IMR-90 (cell line): Measurements from ENCODE around the gene PTRHD1. TPM values are rescaled to one million over a fixed set of nuclear protein-coding genes. Genes with fewer than 3 reads are reported as not detected.

Experiments used
- ATAC-seq: fragments of 200-7000 bp; cut with Tn5 transposase; 2 replicates; pipeline ENCODE4 v1.9.1; 2020; ENCODE audit warnings: low read depth, mild to moderate bottlenecking, moderate library complexity
- BruUV-seq: library from RNA; stranded (reverse); fragments of 400-500 nt; replicated peaks from 2 replicates; lab custom pipeline; 2021; lab: Mats Ljungman, UMichigan
- CTCF ChIA-PET: fragments of 300-600 bp; formaldehyde crosslinking; extraction: SDS; loops from one replicate; lab custom pipeline; 2021; ENCODE audit warnings: antibody characterized with exemption; lab: Yijun Ruan, JAX
- POLR2A ChIA-PET: fragments of 300-600 bp; sonication (Branson Sonifier 250); formaldehyde crosslinking; loops from one replicate; lab custom pipeline; 2022; ENCODE audit warnings: antibody characterized with exemption; ENCODE audit not compliant: unreplicated experiment; lab: Charles Lee
- DNase-seq: peaks from one replicate; pipeline ENCODE4 v3.0.0; 2013
- H2AFZ ChIP-seq: replicated peaks from 2 replicates; pipeline ENCODE3; 2013; ENCODE audit warnings: low read length, mild to moderate bottlenecking; ENCODE audit not compliant: poor library complexity
- H2AK5ac ChIP-seq: 2 replicates; pipeline ENCODE4 v1.6.1; 2013; ENCODE audit warnings: low read depth, low read length, inconsistent platforms
- H2AK9ac ChIP-seq: replicated peaks from 2 replicates; pipeline ENCODE3; 2013; ENCODE audit warnings: mild to moderate bottlenecking, low read depth, low read length, moderate library complexity; ENCODE audit not compliant: poor library complexity
- H2BK120ac ChIP-seq: 2 replicates; pipeline ENCODE4 v1.6.1; 2013; ENCODE audit warnings: low read depth, low read length, inconsistent platforms
- H2BK15ac ChIP-seq: 3 replicates; pipeline ENCODE4 v1.6.1; 2013; ENCODE audit warnings: low read depth, low read length, inconsistent platforms
- H2BK20ac ChIP-seq: 2 replicates; pipeline ENCODE4 v1.6.1; 2013; ENCODE audit warnings: low read depth, mild to moderate bottlenecking, inconsistent platforms, low read length, moderate library complexity
- H2BK5ac ChIP-seq: 2 replicates; pipeline ENCODE4 v1.6.1; 2013; ENCODE audit warnings: mild to moderate bottlenecking, low read depth, low read length, inconsistent platforms; ENCODE audit not compliant: poor library complexity, severe bottlenecking
- H3K14ac ChIP-seq: replicated peaks from 2 replicates; pipeline ENCODE4 v1.6.1; 2013; ENCODE audit warnings: low read depth, low read length, inconsistent platforms
- H3K18ac ChIP-seq: 2 replicates; pipeline ENCODE4 v1.6.1; 2013; ENCODE audit warnings: low read depth, low read length, control low read depth
- H3K23ac ChIP-seq: 2 replicates; pipeline ENCODE4 v1.6.1; 2013; ENCODE audit warnings: low read depth, low read length, inconsistent platforms
- H3K27ac ChIP-seq: 2 replicates; pipeline ENCODE4 v1.5.1; 2013; ENCODE audit warnings: mild to moderate bottlenecking, control low read depth, low read length; ENCODE audit not compliant: insufficient read depth
- H3K27me3 ChIP-seq: 2 replicates; pipeline ENCODE4 v1.6.1; 2013; ENCODE audit warnings: low read length; ENCODE audit not compliant: control insufficient read depth, insufficient read depth
- H3K36me3 ChIP-seq: 2 replicates; pipeline ENCODE4 v1.6.1; 2013; ENCODE audit warnings: low read length, mixed read lengths; ENCODE audit not compliant: control insufficient read depth, insufficient read depth
- H3K4ac ChIP-seq: 2 replicates; pipeline ENCODE4 v1.6.1; 2013; ENCODE audit warnings: low read depth, low read length, inconsistent platforms
- H3K4me1 ChIP-seq: 2 replicates; pipeline ENCODE4 v1.6.1; 2013; ENCODE audit warnings: low read length, mixed read lengths; ENCODE audit not compliant: control insufficient read depth, insufficient read depth
- H3K4me2 ChIP-seq: 2 replicates; pipeline ENCODE4 v1.6.1; 2013; ENCODE audit warnings: low read depth, mild to moderate bottlenecking, control low read depth, low read length, moderate library complexity
- H3K4me3 ChIP-seq: 2 replicates; pipeline ENCODE4 v1.5.1; 2013; ENCODE audit warnings: low read depth, mild to moderate bottlenecking, control low read depth, low read length, moderate library complexity; ENCODE audit not compliant: insufficient read depth
- H3K56ac ChIP-seq: 2 replicates; pipeline ENCODE4 v1.6.1; 2013; ENCODE audit warnings: low read length, inconsistent platforms; ENCODE audit not compliant: insufficient read depth; ENCODE audit errors: extremely low read depth
- H3K79me1 ChIP-seq, 2 experiments: 2 replicates each; pipeline ENCODE4 v1.6.1; 2013; ENCODE audit warnings: low read length in 2 of 2, inconsistent platforms in 1 of 2, low read depth in 1 of 2
- H3K9ac ChIP-seq: 2 replicates; pipeline ENCODE4 v1.6.1; 2013; ENCODE audit warnings: low read depth, low read length, control low read depth
- H3K9me1 ChIP-seq: 2 replicates; pipeline ENCODE4 v1.6.1; 2013; ENCODE audit warnings: low read length, inconsistent platforms; ENCODE audit not compliant: insufficient read depth
- H3K9me3 ChIP-seq: 2 replicates; pipeline ENCODE4 v1.6.1; 2013; ENCODE audit warnings: low read length; ENCODE audit not compliant: control insufficient read depth, insufficient read depth
- H4K20me1 ChIP-seq: 2 replicates; pipeline ENCODE4 v1.6.1; 2013; ENCODE audit warnings: low read length, inconsistent platforms; ENCODE audit not compliant: insufficient read depth
- H4K5ac ChIP-seq: 2 replicates; pipeline ENCODE4 v1.6.1; 2013; ENCODE audit warnings: mild to moderate bottlenecking, low read depth, low read length, control low read depth
- H4K8ac ChIP-seq, 2 experiments: 2 replicates each; pipeline ENCODE4 v1.6.1; 2013; ENCODE audit warnings: low read depth in 2 of 2, low read length in 2 of 2, control low read depth in 1 of 2, inconsistent platforms in 1 of 2
- H4K91ac ChIP-seq: 2 replicates; pipeline ENCODE4 v1.6.1; 2013; ENCODE audit warnings: low read depth, low read length, inconsistent platforms; ENCODE audit not compliant: insufficient read depth
- BHLHE40 ChIP-seq: fragments of 150-350 bp; IDR thresholded peaks from 2 replicates; pipeline ENCODE4 v1.6.1; 2016; ENCODE audit warnings: mild to moderate bottlenecking, low read depth, low read length
- CEBPB ChIP-seq: IDR thresholded peaks from 2 replicates; pipeline ENCODE4 v1.6.1; 2012; ENCODE audit warnings: low read depth, low read length, improper control_type of control experiment
- CHD1 ChIP-seq: IDR thresholded peaks from 2 replicates; pipeline ENCODE4 v1.6.1; 2012; ENCODE audit warnings: low read depth, low read length, improper control_type of control experiment
- FOS ChIP-seq: fragments of 150-350 bp; IDR thresholded peaks from 2 replicates; pipeline ENCODE4 v1.6.1; 2016; ENCODE audit warnings: low read depth, low read length
- MAFK ChIP-seq: IDR thresholded peaks from 2 replicates; pipeline ENCODE4 v1.6.1; 2012; ENCODE audit warnings: low read depth, low read length, improper control_type of control experiment
- MAZ ChIP-seq: IDR thresholded peaks from 2 replicates; pipeline ENCODE4 v1.6.1; 2012; ENCODE audit warnings: low read depth, mild to moderate bottlenecking, low read length, improper control_type of control experiment, moderate library complexity, borderline replicate concordance
- MXI1 ChIP-seq: IDR thresholded peaks from 2 replicates; pipeline ENCODE4 v1.6.1; 2012; ENCODE audit warnings: low read depth, mild to moderate bottlenecking, low read length, moderate library complexity, borderline replicate concordance
- NFE2L2 ChIP-seq: fragments of 150-350 bp; IDR thresholded peaks from 2 replicates; pipeline ENCODE4 v1.6.1; 2016; ENCODE audit warnings: low read depth, mild to moderate bottlenecking, low read length
- POLR2A ChIP-seq: IDR thresholded peaks from 2 replicates; pipeline ENCODE4 v1.6.1; 2012; ENCODE audit warnings: mild to moderate bottlenecking, low read depth, low read length
- RAD21 ChIP-seq: IDR thresholded peaks from 2 replicates; pipeline ENCODE4 v1.6.1; 2012; ENCODE audit warnings: low read length, improper control_type of control experiment
- RCOR1 ChIP-seq: IDR thresholded peaks from 2 replicates; pipeline ENCODE4 v1.6.1; 2012; ENCODE audit warnings: mild to moderate bottlenecking, low read length, improper control_type of control experiment; ENCODE audit not compliant: insufficient replicate concordance
- RFX5 ChIP-seq: IDR thresholded peaks from 2 replicates; pipeline ENCODE4 v1.8.0; 2012; ENCODE audit warnings: low read depth, mild to moderate bottlenecking, low read length, moderate library complexity
- SMC3 ChIP-seq: fragments of 150-350 bp; IDR thresholded peaks from 2 replicates; pipeline ENCODE4 v1.6.1; 2016; ENCODE audit warnings: low read depth, mild to moderate bottlenecking, antibody characterized with exemption, low read length, moderate library complexity
- WGBS, 2 experiments: methylation state at CpG; one replicate each; pipeline versions ENCODE4 v1.1.5 to v1.1.7; 2013; ENCODE audit warnings: missing lambda C conversion rate in 2 of 2; ENCODE audit not compliant: insufficient read length in 1 of 2; ENCODE audit errors: extremely low coverage in 2 of 2; 5-methylcytosine and 5-hydroxymethylcytosine counted together
- dilution Hi-C: fragments of 300-500 bp; cut with HindIII; formaldehyde crosslinking; loops from one replicate; pipeline ENCODE4 v1.14.3; 2018; ENCODE audit warnings: low sequenced_read_pairs; ENCODE audit not compliant: unreplicated experiment
- in situ Hi-C: fragments of 300-500 bp; cut with MboI; formaldehyde crosslinking; loops from 3 replicates; pipeline ENCODE4 v1.14.3; 2019; ENCODE audit warnings: low sequenced_read_pairs, inconsistent platforms, mixed read lengths
- intact Hi-C: fragments of 100-400 bp; cut with micrococcal nuclease; formaldehyde crosslinking; loops from 2 replicates; pipeline ENCODE4 v1.10.0; 2022
- polyA plus RNA-seq, 3 experiments: library from polyadenylated mRNA; depleted of rRNA; stranded (reverse); fragments of >200 nt; gene quantifications; 2 replicates each; pipeline ENCODE4 v1.2.3, GENCODE V29; 2012; ENCODE audit warnings: low replicate concordance in 1 of 3
- total RNA-seq: library from RNA; depleted of rRNA; stranded (reverse); fragments of >200 nt; gene quantifications from 2 replicates; pipeline ENCODE4 v1.2.3, GENCODE V29; 2012
- TF ChIP-seq, protein P1 (sequence below): conservative IDR thresholded peaks from 2 replicates; pipeline ENCODE4 v1.5.1; 2012; ENCODE audit warnings: mild to moderate bottlenecking, low read depth, low read length, improper control_type of control experiment
- TF ChIP-seq, protein P2 (sequence below): fragments of 150-350 bp; IDR thresholded peaks from 2 replicates; pipeline ENCODE4 v1.6.1; 2017; ENCODE audit warnings: mild to moderate bottlenecking, antibody characterized with exemption, low read length, low read depth
- TF ChIP-seq, protein P3 (sequence below): fragments of 150-350 bp; IDR thresholded peaks from 2 replicates; pipeline ENCODE4 v1.6.1; 2016; ENCODE audit warnings: low read depth, mild to moderate bottlenecking, low read length, moderate library complexity, borderline replicate concordance

The PTRHD1 gene
- total and polyA plus RNA-seq, 2 of the 4 experiments (the other 2 are of a cell fraction): 11.7 to 30.9 TPM

DNA sequence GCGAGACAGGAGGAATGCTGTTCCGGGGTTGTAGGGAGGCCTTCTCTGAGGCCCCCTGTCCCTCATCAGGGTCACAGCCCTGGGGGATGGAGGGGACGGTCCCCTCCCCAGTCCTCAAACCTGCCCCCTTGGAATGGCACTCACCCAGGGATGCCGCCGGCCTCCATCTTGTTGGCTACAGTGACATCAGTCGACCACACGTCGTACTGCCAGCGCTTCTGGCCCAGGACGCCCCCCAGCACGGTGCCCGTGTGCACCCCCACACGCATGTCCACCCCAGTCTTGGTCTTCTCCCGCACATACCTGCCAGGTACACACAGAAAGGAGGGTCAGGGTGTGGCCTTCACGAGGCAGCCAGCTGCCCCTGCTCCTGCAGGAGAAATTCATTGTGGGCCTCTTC is 46.5 kb upstream of the PTRHD1 start:
- no peak overlapping the region for H3K4me3 ChIP-seq
- no peaks in the 10 kb centered on the region for H4K20me1 ChIP-seq
- H3K27me3 ChIP-seq: no peaks in the 10 kb centered on the region
- H3K18ac ChIP-seq: no peak overlapping the region
- H4K91ac ChIP-seq: no peak overlapping the region
- H3K79me1 ChIP-seq: no peaks in the 10 kb centered on the region
- no peak overlapping the region for H2BK120ac ChIP-seq
- no peak overlapping the region for H2BK20ac ChIP-seq
- DNase-seq (no peak), ATAC-seq (no peak)
- in situ Hi-C loops: loop anchor here (10.0 kb wide), 1 partner anchor 295 kb away; no protein-coding TSS in a partner anchor
- peaks cover 44% of the 10 kb centered on the region for H3K36me3 ChIP-seq
- no peak overlapping the region for H4K5ac ChIP-seq
- no peak overlapping the region for H3K27ac ChIP-seq
- POLR2A ChIA-PET: no interaction called here
- no peaks in the 10 kb centered on the region for H3K9me3 ChIP-seq
- no peak overlapping the region for H2AK9ac ChIP-seq
- intact Hi-C loops: loop anchor here (10.0 kb wide), 2 partner anchors 285 to 355 kb away; no protein-coding TSS in a partner anchor
- H3K23ac ChIP-seq: no peak overlapping the region
- no peak overlapping the region for H3K4me2 ChIP-seq
- 94% methylated on average over 7 of the region's 15 CpGs; no CpG with 5 or more reads in 1 of the 2 experiments for WGBS, 2 experiments
- H3K4me1 ChIP-seq: no peaks in the 10 kb centered on the region
- H3K9ac ChIP-seq: no peak overlapping the region
- H2AK5ac ChIP-seq: no peak overlapping the region
- BruUV-seq: no TSS peak
- no peak overlapping the region for H3K14ac ChIP-seq
- no peak overlapping the region for H3K56ac ChIP-seq
- no peak overlapping the region for H4K8ac ChIP-seq
- no peak for TF ChIP-seq MAZ
- no peak for TF ChIP-seq SMC3
- TF ChIP-seq CEBPB: no peak
- TF ChIP-seq, protein P1, sequence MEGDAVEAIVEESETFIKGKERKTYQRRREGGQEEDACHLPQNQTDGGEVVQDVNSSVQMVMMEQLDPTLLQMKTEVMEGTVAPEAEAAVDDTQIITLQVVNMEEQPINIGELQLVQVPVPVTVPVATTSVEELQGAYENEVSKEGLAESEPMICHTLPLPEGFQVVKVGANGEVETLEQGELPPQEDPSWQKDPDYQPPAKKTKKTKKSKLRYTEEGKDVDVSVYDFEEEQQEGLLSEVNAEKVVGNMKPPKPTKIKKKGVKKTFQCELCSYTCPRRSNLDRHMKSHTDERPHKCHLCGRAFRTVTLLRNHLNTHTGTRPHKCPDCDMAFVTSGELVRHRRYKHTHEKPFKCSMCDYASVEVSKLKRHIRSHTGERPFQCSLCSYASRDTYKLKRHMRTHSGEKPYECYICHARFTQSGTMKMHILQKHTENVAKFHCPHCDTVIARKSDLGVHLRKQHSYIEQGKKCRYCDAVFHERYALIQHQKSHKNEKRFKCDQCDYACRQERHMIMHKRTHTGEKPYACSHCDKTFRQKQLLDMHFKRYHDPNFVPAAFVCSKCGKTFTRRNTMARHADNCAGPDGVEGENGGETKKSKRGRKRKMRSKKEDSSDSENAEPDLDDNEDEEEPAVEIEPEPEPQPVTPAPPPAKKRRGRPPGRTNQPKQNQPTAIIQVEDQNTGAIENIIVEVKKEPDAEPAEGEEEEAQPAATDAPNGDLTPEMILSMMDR: no peak
- no peak for TF ChIP-seq RAD21
- no peak for TF ChIP-seq MAFK
- no peak for TF ChIP-seq POLR2A
- TF ChIP-seq, protein P2, sequence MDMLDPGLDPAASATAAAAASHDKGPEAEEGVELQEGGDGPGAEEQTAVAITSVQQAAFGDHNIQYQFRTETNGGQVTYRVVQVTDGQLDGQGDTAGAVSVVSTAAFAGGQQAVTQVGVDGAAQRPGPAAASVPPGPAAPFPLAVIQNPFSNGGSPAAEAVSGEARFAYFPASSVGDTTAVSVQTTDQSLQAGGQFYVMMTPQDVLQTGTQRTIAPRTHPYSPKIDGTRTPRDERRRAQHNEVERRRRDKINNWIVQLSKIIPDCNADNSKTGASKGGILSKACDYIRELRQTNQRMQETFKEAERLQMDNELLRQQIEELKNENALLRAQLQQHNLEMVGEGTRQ: no peak
- no peak for TF ChIP-seq FOS
- TF ChIP-seq RFX5: no peak
- no peak for TF ChIP-seq CHD1
- TF ChIP-seq NFE2L2: no peak
- no peak for TF ChIP-seq BHLHE40
- TF ChIP-seq, protein P3, sequence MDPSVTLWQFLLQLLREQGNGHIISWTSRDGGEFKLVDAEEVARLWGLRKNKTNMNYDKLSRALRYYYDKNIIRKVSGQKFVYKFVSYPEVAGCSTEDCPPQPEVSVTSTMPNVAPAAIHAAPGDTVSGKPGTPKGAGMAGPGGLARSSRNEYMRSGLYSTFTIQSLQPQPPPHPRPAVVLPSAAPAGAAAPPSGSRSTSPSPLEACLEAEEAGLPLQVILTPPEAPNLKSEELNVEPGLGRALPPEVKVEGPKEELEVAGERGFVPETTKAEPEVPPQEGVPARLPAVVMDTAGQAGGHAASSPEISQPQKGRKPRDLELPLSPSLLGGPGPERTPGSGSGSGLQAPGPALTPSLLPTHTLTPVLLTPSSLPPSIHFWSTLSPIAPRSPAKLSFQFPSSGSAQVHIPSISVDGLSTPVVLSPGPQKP: no peak
- no peak for TF ChIP-seq MXI1
- TF ChIP-seq RCOR1: no peak
- H3K9me1 ChIP-seq: no peaks in the 10 kb centered on the region
- H2AFZ ChIP-seq: no peak overlapping the region
- dilution Hi-C loops: no loop called here
- H3K4ac ChIP-seq: no peak overlapping the region
- CTCF ChIA-PET: no interaction called here
- no peak overlapping the region for H2BK15ac ChIP-seq
- no peak overlapping the region for H2BK5ac ChIP-seq
